HepG2 (cell line): Measurements from ENCODE around the gene NKX6-1. TPM values are rescaled to one million over a fixed set of nuclear protein-coding genes. Genes with fewer than 3 reads are reported as not detected.

Experiments used
- ATAC-seq: fragments of 200-7000 bp; cut with Tn5 transposase; 3 replicates; pipeline ENCODE4 v1.9.1; 2020; ENCODE audit warnings: mild to moderate bottlenecking, moderate library complexity
- BruUV-seq: library from RNA; stranded (reverse); fragments of 400-500 nt; replicated peaks from 2 replicates; lab custom pipeline; 2021; lab: Mats Ljungman, UMichigan
- CTCF ChIA-PET: fragments of 300-600 bp; formaldehyde crosslinking; extraction: SDS; loops from one replicate; lab custom pipeline; 2021; ENCODE audit warnings: low total read pairs, inconsistent platforms, low intra/inter-chr PET ratio; lab: Yijun Ruan, JAX
- POLR2A ChIA-PET: fragments of 350-600 bp; sonication (Branson Sonifier 250); formaldehyde crosslinking; loops from one replicate; lab custom pipeline; 2020; ENCODE audit warnings: antibody characterized with exemption, inconsistent platforms; lab: Yijun Ruan, JAX
- DNase-seq: peaks from one replicate; pipeline ENCODE4 v3.0.0-alpha.2; 2015; ENCODE audit warnings: low spot score
- FAIRE-seq: peaks from 3 replicates; lab custom pipeline; 2011; peaks lifted over from hg19 to GRCh38; lab: Jason Lieb, UNC
- H2AFZ ChIP-seq: one replicate; pipeline ENCODE4 v1.6.1; 2011; ENCODE audit warnings: low read length, inconsistent platforms
- H3K27ac ChIP-seq: fragments of 300-600 bp; 3 replicates; pipeline ENCODE4 v1.8.0; 2011; ENCODE audit warnings: mixed run types, mild to moderate bottlenecking, mixed read lengths, low read length, inconsistent platforms; ENCODE audit not compliant: insufficient read depth; ENCODE audit errors: extremely low read length
- H3K27me3 ChIP-seq, 2 experiments: fragments of 200-600 bp in 1 of 2; 2 replicates in 1 of 2; 3 replicates in 1 of 2; pipeline versions ENCODE4 v1.6.0 to v1.8.0; 2011; ENCODE audit warnings: low read length in 2 of 2, mild to moderate bottlenecking in 2 of 2, moderate library complexity in 2 of 2, inconsistent platforms in 1 of 2; ENCODE audit not compliant: insufficient read depth in 2 of 2, control insufficient read depth in 1 of 2
- H3K36me3 ChIP-seq, 2 experiments: fragments of 200-600 bp in 1 of 2; replicated peaks in 1 of 2; 2 replicates in 1 of 2; 3 replicates in 1 of 2; pipeline versions ENCODE4 v1.5.1 to v1.8.0; 2011; ENCODE audit warnings: low read length in 2 of 2, inconsistent platforms in 1 of 2; ENCODE audit not compliant: insufficient read depth in 2 of 2, control insufficient read depth in 1 of 2
- H3K4me1 ChIP-seq: 2 replicates; pipeline ENCODE4 v1.5.1; 2012; ENCODE audit warnings: low read length, inconsistent platforms; ENCODE audit not compliant: insufficient read depth
- H3K4me2 ChIP-seq: 2 replicates; pipeline ENCODE4 v1.6.0; 2011; ENCODE audit warnings: low read depth, low read length, inconsistent platforms
- H3K4me3 ChIP-seq, 3 experiments: fragments of 200-600 bp in 1 of 3; sonication (generic), shearing (Covaris generic) in 1 of 3; replicated peaks in 1 of 3; 2 replicates each; pipeline ENCODE4 v1.5.1; 2011 to 2016; ENCODE audit warnings: low read length in 3 of 3, inconsistent platforms in 2 of 3, low read depth in 2 of 3, mild to moderate bottlenecking in 2 of 3, control low read depth in 1 of 3, mixed read lengths in 1 of 3; ENCODE audit not compliant: insufficient read depth in 1 of 3
- H3K79me2 ChIP-seq: one replicate; pipeline ENCODE4 v1.6.1; 2011; ENCODE audit warnings: low read length, inconsistent platforms; ENCODE audit not compliant: insufficient read depth
- H3K9ac ChIP-seq: 2 replicates; pipeline ENCODE4 v1.6.0; 2011; ENCODE audit warnings: mild to moderate bottlenecking, low read depth, low read length, inconsistent platforms; ENCODE audit not compliant: insufficient read depth
- H3K9me3 ChIP-seq: 2 replicates; pipeline ENCODE4 v1.5.1; 2012; ENCODE audit warnings: mild to moderate bottlenecking, low read length
- H4K20me1 ChIP-seq: 2 replicates; pipeline ENCODE4 v1.6.0; 2011; ENCODE audit warnings: inconsistent platforms, mild to moderate bottlenecking, low read length, moderate library complexity; ENCODE audit not compliant: insufficient read depth
- ATF2 ChIP-seq: sonication (generic); formaldehyde crosslinking; IDR thresholded peaks from 2 replicates; pipeline ENCODE4 v1.4.0; 2020; ENCODE audit warnings: missing genetic modification reagents
- BRCA1 ChIP-seq: sonication (generic); formaldehyde crosslinking; IDR thresholded peaks from 2 replicates; pipeline ENCODE4 v1.4.0; 2020; ENCODE audit warnings: missing genetic modification reagents
- DMAP1 ChIP-seq: IDR thresholded peaks from 2 replicates; pipeline ENCODE4 v1.6.1; 2016
- EZH2 ChIP-seq: conservative IDR thresholded peaks from 2 replicates; pipeline ENCODE4 v1.6.1; 2012; ENCODE audit warnings: mild to moderate bottlenecking, low read depth, low read length, moderate library complexity
- GPN1 ChIP-seq: sonication (generic); formaldehyde crosslinking; IDR thresholded peaks from 2 replicates; pipeline ENCODE4 v1.5.1; 2020; ENCODE audit warnings: missing genetic modification reagents, borderline replicate concordance
- KDM1A ChIP-seq: IDR thresholded peaks from 2 replicates; pipeline ENCODE4 v1.6.1; 2016; ENCODE audit warnings: missing compliant biosample characterization
- KMT2A ChIP-seq: sonication (generic); formaldehyde crosslinking; IDR thresholded peaks from 2 replicates; pipeline ENCODE4 v1.4.0; 2020; ENCODE audit warnings: missing genetic modification reagents
- NBN ChIP-seq: fragments of 450-650 bp; conservative IDR thresholded peaks from 2 replicates; pipeline ENCODE4 v1.6.1; 2017
- TOPORS ChIP-seq: sonication (generic); formaldehyde crosslinking; IDR thresholded peaks from 2 replicates; pipeline ENCODE4 v1.8.0; 2023; ENCODE audit warnings: mild to moderate bottlenecking, missing genetic modification reagents
- ZFP36L2 ChIP-seq: sonication (generic); formaldehyde crosslinking; IDR thresholded peaks from 2 replicates; pipeline ENCODE4 v1.4.0; 2020; ENCODE audit warnings: missing genetic modification reagents
- WGBS: methylation state at CpG from one replicate; pipeline ENCODE4 v1.1.6; 2017; ENCODE audit warnings: low lambda C conversion rate; 5-methylcytosine and 5-hydroxymethylcytosine counted together
- in situ Hi-C: cut with HindIII; loops from 2 replicates; pipeline ENCODE4 v1.10.0; 2017; ENCODE audit warnings: low pct_unique_long_range_greater_than_20kb; ENCODE audit not compliant: extremely low pct_ligation_motif_present
- intact Hi-C: fragments of 100-400 bp; cut with micrococcal nuclease; formaldehyde crosslinking; loops from one replicate; pipeline ENCODE4 v1.10.0; 2022; ENCODE audit not compliant: unreplicated experiment
- polyA plus RNA-seq, 8 experiments: library from polyadenylated mRNA; depleted of rRNA in 3 of 8; stranded (reverse) in 7 of 8; unstranded in 1 of 8; fragments of >200 nt; fragmentation: Illumina TruSeq in 4 of 8; extraction: Trizol in 4 of 8; gene quantifications; 2 replicates each; pipeline versions ENCODE4 v1.2.1 to v1.2.3, GENCODE V29; 2011 to 2016; ENCODE audit warnings: low read depth in 4 of 8, missing spikeins in 1 of 8, mixed read lengths in 1 of 8; ENCODE audit not compliant: insufficient read depth in 1 of 8
- total RNA-seq, 5 experiments: library from RNA; depleted of rRNA; stranded (reverse); fragments of >200 nt; fragmentation: Illumina TruSeq; extraction: Trizol; gene quantifications; 2 replicates each; pipeline ENCODE4 v1.2.3, GENCODE V29; 2016; ENCODE audit warnings: low read depth in 1 of 5
- TF ChIP-seq, protein P1 (sequence below): sonication (generic); formaldehyde crosslinking; IDR thresholded peaks from 2 replicates; pipeline ENCODE4 v1.4.0; 2020; ENCODE audit warnings: missing genetic modification reagents, borderline replicate concordance
- TF ChIP-seq, protein P2 (sequence below): fragments of 450-650 bp; IDR thresholded peaks from 2 replicates; pipeline ENCODE4 v1.6.1; 2016

Gene NKX6-1
- total and polyA plus RNA-seq, 2 of the 13 experiments (the other 11 are each of a cell fraction or from before 2014, with no cell fraction given), result not detected

- TF ChIP-seq EZH2 (peak; percentile 33; the same call in 1 of the 2 replicates), GPN1 (CRISPR knock-in tag) (no peak), KMT2A (no peak)
- Histone ChIP-seq H3K79me2 (no peaks in the 10 kb centered on the region), H3K4me2 (no peak overlapping the region), H3K36me3 (no peaks in the 10 kb centered on the region), H3K4me3 (no peak overlapping the region), H3K27me3 (peaks cover 10 to 76% of the 10 kb centered on the region in 2 experiments), H3K4me1 (0 out of 2 replicates have a peak, but pooled peaks cover 9% of the 10 kb centered on the region), H2AFZ (no peak overlapping the region), H3K9ac (no peak overlapping the region), H4K20me1 (no peaks in the 10 kb centered on the region), H3K27ac (no peak overlapping the region), H3K9me3 (no peaks in the 10 kb centered on the region)
- CTCF ChIA-PET, result no interaction called here
- POLR2A ChIA-PET, result no interaction called here
- FAIRE-seq (no peak), DNase-seq (no peak), ATAC-seq (no peak)
- in situ Hi-C loops (no loop called here), intact Hi-C loops (no loop called here)
- 26% methylated on average over 21 of the region's 22 CpGs for WGBS
- no TSS peak for BruUV-seq
Measured at GRCh38 chr4:84500386-84501201, 1.5 kb upstream of the NKX6-1 start.

DNA sequence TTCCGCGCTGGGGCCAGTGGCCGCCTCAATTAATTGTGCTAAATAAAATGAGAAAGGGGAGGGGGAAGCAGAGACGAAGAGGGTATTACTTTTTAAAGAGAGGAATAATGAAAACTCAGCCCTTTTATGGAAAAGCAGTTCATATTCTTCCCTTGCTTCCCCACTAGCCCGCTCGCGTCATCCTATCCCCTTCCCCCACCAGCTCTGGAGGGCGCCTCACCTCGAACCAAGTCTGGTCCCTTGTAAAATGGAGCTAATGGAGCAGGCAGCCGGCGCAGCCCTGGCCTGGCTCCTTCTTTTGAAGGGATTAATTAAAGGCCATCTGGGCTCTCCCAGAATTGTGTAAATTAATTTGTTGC lies 511 bp upstream of the NKX6-1 start:
- Histone ChIP-seq H3K9me3 (no peaks in the 10 kb centered on the region), H3K27me3 (peaks cover 10 to 84% of the 10 kb centered on the region in 2 experiments), H3K27ac (no peak overlapping the region), H3K36me3 (no peaks in the 10 kb centered on the region), H3K9ac (no peak overlapping the region), H4K20me1 (no peaks in the 10 kb centered on the region), H3K4me3 (no peak overlapping the region), H2AFZ (no peak overlapping the region), H3K4me1 (0 out of 2 replicates have a peak, but pooled peaks cover 9% of the 10 kb centered on the region), H3K4me2 (no peak overlapping the region), H3K79me2 (no peaks in the 10 kb centered on the region)
- 66% methylated on average over 11 of the region's 11 CpGs for WGBS
- CTCF ChIA-PET, result no interaction called here
- intact Hi-C loops (no loop called here), in situ Hi-C loops (no loop called here)
- ATAC-seq (no peak), FAIRE-seq (no peak), DNase-seq (no peak)
- BruUV-seq, result no TSS peak
- POLR2A ChIA-PET, result no interaction called here
- TF ChIP-seq BRCA1 (CRISPR knock-in tag) (no peak), TOPORS (CRISPR knock-in tag) (no peak), DMAP1 (no peak), NBN (no peak), KDM1A (CRISPR knock-in tag) (no peak), ATF2 (CRISPR knock-in tag) (no peak), ZFP36L2 (CRISPR knock-in tag) (no peak)
- TF ChIP-seq, protein P1, sequence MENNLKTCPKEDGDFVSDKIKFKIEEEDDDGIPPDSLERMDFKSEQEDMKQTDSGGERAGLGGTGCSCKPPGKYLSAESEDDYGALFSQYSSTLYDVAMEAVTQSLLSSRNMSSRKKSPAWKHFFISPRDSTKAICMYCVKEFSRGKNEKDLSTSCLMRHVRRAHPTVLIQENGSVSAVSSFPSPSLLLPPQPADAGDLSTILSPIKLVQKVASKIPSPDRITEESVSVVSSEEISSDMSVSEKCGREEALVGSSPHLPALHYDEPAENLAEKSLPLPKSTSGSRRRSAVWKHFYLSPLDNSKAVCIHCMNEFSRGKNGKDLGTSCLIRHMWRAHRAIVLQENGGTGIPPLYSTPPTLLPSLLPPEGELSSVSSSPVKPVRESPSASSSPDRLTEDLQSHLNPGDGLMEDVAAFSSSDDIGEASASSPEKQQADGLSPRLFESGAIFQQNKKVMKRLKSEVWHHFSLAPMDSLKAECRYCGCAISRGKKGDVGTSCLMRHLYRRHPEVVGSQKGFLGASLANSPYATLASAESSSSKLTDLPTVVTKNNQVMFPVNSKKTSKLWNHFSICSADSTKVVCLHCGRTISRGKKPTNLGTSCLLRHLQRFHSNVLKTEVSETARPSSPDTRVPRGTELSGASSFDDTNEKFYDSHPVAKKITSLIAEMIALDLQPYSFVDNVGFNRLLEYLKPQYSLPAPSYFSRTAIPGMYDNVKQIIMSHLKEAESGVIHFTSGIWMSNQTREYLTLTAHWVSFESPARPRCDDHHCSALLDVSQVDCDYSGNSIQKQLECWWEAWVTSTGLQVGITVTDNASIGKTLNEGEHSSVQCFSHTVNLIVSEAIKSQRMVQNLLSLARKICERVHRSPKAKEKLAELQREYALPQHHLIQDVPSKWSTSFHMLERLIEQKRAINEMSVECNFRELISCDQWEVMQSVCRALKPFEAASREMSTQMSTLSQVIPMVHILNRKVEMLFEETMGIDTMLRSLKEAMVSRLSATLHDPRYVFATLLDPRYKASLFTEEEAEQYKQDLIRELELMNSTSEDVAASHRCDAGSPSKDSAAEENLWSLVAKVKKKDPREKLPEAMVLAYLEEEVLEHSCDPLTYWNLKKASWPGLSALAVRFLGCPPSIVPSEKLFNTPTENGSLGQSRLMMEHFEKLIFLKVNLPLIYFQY (CRISPR knock-in tag), result no peak
- TF ChIP-seq, protein P2, sequence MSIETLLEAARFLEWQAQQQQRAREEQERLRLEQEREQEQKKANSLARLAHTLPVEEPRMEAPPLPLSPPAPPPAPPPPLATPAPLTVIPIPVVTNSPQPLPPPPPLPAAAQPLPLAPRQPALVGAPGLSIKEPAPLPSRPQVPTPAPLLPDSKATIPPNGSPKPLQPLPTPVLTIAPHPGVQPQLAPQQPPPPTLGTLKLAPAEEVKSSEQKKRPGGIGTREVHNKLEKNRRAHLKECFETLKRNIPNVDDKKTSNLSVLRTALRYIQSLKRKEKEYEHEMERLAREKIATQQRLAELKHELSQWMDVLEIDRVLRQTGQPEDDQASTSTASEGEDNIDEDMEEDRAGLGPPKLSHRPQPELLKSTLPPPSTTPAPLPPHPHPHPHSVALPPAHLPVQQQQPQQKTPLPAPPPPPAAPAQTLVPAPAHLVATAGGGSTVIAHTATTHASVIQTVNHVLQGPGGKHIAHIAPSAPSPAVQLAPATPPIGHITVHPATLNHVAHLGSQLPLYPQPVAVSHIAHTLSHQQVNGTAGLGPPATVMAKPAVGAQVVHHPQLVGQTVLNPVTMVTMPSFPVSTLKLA, result no peak
